NCI-H748 treated with DMSO at 0.1 percent for 48 hours (cell line): ENCODE measurements around the gene TBC1D9.

Source experiments
- DNase-seq: peaks from one replicate; lab custom pipeline; 2025; lab: John Stamatoyannopoulos, UW

The TBC1D9 gene

DNA sequence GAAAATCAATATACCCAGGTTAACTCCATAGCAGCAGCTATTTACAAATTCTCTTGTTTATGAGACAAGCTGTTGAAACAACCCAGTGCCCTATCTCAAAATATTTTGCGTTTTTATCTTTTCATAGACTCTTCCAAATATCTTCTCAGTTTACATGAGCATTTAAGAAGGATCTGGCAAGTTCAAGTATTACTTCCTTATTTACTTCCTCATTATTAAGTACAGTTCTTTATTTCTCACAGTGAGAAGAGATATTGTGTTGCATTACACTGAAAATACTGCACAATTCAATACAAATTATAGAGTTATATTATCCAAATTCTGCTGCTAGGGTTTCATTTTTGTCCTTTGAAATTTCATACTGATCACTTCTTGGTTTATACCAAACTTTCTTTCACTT, 143.8 kb downstream of the TBC1D9 start:
- no peak for DNase-seq

DNA sequence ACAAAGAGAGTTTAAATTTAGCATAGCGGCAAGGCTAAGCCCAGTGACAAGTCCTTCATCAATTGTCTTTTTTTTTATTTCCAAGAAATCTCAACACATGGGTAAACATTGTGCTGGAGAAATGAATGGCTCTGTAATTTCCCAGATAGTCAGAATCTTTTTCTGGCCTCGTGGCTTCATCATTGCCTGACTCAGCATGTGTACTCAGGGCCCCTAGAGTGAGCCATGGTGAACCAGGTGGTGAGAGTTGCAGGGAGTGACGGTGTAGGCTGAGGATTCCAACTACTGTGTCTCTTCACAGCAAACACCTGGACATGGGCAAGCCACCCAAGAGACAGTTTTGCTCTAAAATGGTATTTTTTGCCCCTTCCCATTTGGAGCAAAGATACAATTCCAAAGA, 144.3 kb downstream of the TBC1D9 start:
- DNase-seq, result no peak

DNA sequence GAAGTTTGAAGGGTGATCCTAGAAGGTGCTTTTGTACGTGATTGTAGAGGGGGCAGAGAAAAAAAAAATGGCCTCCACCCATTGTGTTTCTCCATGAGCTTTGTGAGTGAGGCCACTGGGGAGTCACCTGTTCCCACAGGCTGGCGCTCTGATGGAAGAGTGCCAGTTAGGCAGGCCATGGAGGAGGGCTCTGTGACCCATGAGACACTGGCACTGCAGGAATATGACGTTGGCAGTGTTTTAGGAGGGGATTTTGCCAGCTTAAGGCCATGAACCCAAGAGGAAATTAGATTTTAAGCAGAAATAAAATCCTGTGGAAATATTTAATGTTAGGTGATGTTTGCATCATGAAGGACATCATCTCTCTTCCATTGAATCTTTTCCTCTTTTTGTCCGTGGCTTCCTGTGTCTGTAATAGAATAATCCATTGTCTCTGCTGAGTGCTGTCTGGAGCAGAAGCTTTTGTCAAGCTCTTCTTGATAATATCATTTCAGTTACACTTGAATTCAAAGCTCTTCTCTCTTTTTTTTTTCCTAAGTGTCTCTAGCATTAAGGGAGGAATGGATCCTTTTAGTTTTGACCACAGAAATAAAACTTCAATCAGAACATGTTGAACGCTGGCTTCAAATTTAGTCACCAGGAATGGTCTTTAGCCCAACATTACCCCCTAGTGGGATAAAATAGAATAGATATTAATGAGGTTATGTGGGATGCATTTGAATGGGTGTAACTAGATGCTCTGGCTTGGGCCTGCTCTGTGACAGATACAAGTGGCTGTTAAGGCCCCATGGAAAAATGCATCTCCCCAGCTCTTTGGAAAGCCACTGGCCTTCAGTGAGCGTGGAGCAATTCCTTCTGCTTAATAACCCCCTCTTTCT, 146.4 kb downstream of the TBC1D9 start:
- DNase-seq, result peak; percentile 2

DNA sequence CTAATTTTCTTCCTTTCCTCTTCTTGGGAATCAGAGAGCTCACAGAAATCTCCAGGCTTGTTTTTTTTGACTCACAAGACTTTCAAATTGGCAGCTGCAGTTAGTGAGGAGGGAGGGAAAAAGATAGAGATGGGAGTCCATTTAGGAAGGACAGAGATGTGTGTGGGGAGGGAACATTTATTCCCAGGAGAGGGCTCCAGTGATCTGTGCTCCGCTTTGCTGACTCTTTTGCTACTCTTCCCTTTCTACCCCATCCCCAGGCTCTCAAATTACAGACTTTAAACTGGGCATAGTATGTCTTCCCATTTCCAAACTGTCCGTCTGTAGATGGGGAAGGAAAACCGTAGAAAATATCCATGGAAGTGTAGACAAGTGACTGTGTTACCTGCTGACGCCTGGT, 148.3 kb downstream of the TBC1D9 start:
- DNase-seq, result no peak

DNA sequence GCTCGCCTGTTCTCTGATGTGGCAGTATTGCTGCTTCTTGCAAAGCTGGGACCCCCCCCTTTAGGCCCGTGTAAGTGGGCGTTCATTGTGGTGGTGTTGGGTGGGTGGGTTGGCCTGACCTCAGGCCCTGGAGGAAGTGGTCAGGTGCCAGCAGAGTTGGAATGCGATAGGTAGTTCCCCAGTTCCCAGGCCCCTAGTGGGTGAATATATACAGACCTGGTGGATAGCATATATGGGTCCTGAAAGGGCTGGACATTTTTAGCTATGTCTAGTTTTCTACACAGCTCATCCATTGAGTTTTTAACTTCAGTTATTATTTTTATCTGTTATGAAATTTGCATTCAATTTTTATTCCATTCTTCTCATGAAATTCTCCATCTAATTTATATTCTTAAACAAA, 151.6 kb downstream of the TBC1D9 start:
- no peak for DNase-seq

DNA sequence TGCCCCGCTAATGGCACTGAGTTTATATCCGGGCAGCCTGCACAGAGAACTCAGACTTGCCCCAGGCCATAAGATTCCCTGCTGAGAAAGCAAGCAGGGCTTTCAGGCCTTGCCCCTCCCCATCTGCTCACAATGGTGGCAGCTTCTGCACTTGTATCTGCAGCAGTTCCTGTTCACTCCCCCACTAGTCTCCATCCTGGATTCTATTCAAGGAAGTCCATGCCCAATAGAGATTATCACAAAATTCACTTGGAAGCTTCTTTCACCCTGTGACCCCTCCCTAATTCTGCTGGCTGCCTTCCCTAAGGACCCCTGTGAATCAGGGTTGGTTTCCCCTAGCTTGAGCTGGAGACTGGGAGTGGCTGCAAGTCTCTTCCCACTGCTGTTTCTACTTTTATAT, 152.9 kb downstream of the TBC1D9 start:
- DNase-seq, result no peak

DNA sequence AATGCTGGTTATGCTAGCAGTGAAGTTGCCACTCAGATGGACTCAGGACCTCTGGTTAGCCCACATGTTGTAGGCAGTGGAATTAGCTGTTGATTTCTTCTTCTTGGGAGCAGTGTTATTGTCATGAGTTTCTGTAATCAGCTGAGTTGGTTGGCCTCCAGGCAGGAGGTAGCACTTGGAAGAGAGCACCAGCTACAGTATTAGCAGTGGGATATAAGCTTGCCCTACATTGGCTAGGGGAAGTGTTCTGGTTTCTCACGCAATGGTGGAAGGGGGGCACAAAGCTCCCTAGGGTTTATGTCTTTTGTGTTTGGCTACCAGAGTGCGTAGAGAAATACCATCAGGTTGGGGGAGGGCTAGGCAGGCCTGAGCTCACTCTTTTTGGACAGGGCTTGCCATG, 153.5 kb downstream of the TBC1D9 start:
- no peak for DNase-seq

DNA sequence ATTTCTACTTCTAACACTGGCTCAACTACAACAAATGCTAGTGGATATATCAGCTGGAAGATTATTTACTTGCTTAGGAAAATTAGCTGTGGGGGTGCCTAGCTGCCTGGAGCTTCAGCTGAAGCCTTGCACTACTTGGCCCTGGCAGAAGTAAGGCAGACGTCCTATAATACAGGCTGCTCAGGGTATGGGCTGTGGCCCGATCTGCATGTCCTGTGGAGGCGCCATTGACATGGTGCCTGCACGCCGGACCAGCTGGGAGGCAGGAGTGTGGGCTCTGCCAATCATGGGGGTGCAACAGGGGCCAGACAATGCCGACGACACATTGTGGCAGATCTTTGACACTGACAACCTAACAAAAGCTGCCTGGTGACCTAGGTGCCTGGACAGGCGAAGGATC, 155.8 kb downstream of the TBC1D9 start:
- no peak for DNase-seq

DNA sequence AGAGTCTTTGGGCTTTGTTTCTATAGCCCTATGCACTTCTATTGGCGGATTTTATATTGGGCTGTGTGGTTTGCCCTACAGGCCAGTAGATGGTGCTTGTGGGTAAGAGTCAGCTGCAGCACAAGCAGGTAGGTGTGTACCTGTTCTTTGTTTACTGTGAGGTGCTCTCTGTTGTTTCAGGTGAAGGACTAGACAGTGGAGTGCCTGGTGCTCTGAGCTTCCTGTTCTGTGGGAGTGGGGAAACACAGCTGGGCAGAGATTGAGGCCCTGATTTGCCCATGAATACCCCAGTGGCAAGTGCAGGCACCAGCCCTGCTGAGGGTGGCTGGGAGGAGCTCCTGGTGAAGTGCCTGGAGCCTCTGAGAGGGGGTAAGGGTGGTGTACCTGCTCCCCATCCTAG, 161.1 kb downstream of the TBC1D9 start:
- peak; percentile 26 for DNase-seq

DNA sequence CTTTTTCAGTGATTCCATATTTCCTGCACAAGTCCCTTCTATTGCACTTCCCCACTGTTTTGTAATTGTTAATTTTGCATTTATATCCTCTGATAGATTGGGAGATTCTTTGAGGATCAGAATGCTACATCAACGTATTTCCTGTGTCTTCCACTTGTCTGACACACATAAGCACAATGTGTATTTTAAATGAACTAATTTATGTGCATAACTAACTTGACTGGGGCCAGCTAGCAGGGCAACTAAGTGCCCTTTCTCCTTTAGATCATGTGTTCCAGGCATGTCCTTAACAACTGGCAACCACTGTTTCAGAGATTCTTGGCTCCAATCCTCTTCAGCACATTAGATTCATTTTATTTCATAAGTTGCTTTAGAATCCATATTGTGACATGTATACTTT, 171.7 kb downstream of the TBC1D9 start:
- DNase-seq, result no peak

DNA sequence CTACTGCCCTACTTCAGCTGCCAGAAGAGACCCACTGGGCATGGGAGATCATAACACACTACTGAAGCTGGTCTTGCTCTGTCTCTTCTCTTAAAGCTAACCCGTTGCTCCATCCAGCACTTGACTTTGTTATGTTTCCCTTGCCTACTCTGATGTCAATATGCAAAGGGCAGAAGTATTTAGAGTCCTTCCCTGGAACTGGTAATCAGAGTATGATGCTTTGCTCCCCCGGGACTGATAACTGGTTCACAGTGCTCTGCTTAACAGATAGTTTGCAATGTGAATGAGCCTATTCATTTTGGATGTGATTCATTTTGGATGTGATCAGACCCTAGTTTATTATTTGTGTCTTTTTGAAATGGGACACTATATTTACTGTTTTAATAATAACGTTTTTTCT, 175.1 kb downstream of the TBC1D9 start:
- DNase-seq, result no peak

DNA sequence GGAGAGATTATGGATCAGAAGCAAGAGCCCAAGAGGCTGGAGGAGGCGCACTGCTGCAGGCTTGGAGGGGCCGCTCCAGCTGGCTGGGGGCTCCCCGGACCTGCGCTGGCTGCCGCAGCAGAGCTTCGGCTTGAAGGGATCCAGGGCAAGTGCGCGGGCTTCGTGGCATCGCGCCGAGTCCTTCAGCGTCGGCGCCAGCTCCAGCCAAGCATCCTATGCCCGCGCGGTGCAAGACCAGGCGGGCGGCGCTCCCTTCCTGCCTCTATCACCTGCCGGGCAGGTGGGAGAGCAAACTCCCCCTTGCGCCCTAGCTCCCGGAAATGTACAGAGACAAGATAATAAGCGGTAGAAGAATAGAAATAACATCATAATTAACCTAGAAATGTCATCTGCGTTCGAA, 176.9 kb downstream of the TBC1D9 start:
- peak; percentile 20 for DNase-seq

DNA sequence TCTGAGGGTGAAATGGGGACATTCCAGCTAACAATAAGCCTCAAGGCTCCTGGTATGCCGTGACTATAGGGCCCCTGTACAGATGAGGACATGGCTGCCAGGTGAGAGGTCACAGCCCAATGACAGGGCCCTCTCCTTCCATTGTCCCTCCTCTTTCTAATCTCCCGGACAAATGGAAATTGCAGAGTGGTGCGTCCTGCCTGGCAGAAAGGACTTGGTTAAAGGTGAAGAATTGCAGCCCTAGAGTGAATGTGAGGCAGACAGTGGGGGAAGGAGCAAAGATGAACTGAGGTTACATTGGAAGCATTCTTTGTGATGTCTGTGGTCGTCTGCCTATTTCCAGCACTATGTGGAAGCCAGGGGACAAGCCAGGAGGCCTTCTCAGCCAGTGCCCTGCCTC, 180.7 kb downstream of the TBC1D9 start:
- DNase-seq, result no peak

DNA sequence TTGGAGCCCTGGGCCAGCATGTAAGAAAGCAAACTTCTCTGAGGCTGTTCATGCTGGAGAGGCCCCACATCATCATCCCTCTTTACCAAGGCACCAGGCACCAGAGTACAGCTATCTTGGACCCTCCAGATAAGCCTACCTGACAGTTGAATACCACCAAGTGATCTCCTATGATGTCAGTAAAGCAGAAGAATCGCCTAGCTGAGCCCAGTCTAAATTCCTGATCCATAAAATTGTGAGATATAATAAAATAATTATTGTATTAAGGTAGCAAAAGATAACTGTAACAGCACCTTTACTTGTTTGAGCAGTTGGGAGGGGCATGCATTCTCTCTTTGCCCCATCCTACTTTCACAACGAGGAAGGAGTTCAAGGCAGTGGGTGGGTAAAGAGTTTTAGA, 184.6 kb downstream of the TBC1D9 start:
- DNase-seq, result no peak
